Measurements from ENCODE around the gene RSBN1L. TPM values are rescaled to one million over a fixed set of nuclear protein-coding genes. Genes with fewer than 3 reads are reported as not detected.
A peak's percentile ranks its signal among the peaks of the same experiment; 100 is the strongest.
"Not testable (repeated sequence)": the region's sequence is repeated elsewhere in the genome, so short reads cannot be mapped to it uniquely, and the experiment has no call there.

Gene RSBN1L
- polyA plus RNA-seq, 5 donors, result 23.8 to 40.1 (median 38.6) TPM

- DNase-seq, result no peak
Observed at GRCh38 chr7:77765906-77766800, 69.9 kb downstream of the RSBN1L start.

- DNase-seq, result no peak
Observed at GRCh38 chr7:77766801-77767605, 70.7 kb downstream of the RSBN1L start.

GRCh38 chr7:77770316-77770715, 74.1 kb downstream of the RSBN1L start:
- DNase-seq, result no peak

- no peak for DNase-seq
Observed at GRCh38 chr7:77771901-77772300, 75.6 kb downstream of the RSBN1L start.

GRCh38 chr7:77778535-77778934, 82.3 kb downstream of the RSBN1L start:
- no peak for DNase-seq

- DNase-seq, result no peak
Observed at GRCh38 chr7:77782383-77782782, 86.1 kb downstream of the RSBN1L start.

GRCh38 chr7:77783111-77783510, 86.9 kb downstream of the RSBN1L start:
- no peak for DNase-seq

GRCh38 chr7:77783545-77783944, 87.3 kb downstream of the RSBN1L start:
- DNase-seq, result no peak

GRCh38 chr7:77784426-77784825, 88.2 kb downstream of the RSBN1L start:
- DNase-seq, result not testable (repeated sequence)

GRCh38 chr7:77786018-77786417, 89.8 kb downstream of the RSBN1L start:
- no peak for DNase-seq

- no peak for DNase-seq
Observed at GRCh38 chr7:77786741-77787140, 90.5 kb downstream of the RSBN1L start.

GRCh38 chr7:77788327-77788902, 92.2 kb downstream of the RSBN1L start:
- DNase-seq, result no peak

- no peak for DNase-seq
Observed at GRCh38 chr7:77791336-77791735, 95.1 kb downstream of the RSBN1L start.

GRCh38 chr7:77791956-77792355, 95.7 kb downstream of the RSBN1L start:
- no peak for DNase-seq

GRCh38 chr7:77794000-77794399, 97.7 kb downstream of the RSBN1L start:
- no peak for DNase-seq

GRCh38 chr7:77796109-77796508, 99.8 kb downstream of the RSBN1L start:
- no peak for DNase-seq

GRCh38 chr7:77796960-77797359, 100.7 kb downstream of the RSBN1L start:
- no peak for DNase-seq

- DNase-seq, result no peak
Observed at GRCh38 chr7:77797734-77798393, 101.6 kb downstream of the RSBN1L start.

- DNase-seq, result peak; percentile 98 to 99
Observed at GRCh38 chr7:77798394-77799077, 102.3 kb downstream of the RSBN1L start, which contains the start of the genes PHTF2 and TMEM60. Gene PHTF2, plus strand, starts transcription at chr7:77798773. Gene TMEM60, minus strand, starts transcription at chr7:77798434. Its CDS starts 4,061 bp downstream, at chr7:77794373.

- peak; percentile 55 to 63 for DNase-seq
Observed at GRCh38 chr7:77799078-77799964, 103.1 kb downstream of the RSBN1L start.
